Right ventricle myocardium superior (tissue), 1 donor: ENCODE data around the gene KIF14. TPM values are rescaled to one million over a fixed set of nuclear protein-coding genes. Genes with fewer than 3 reads are reported as not detected.
"Not testable (repeated sequence)": the region's sequence is repeated elsewhere in the genome, so short reads cannot be mapped to it uniquely, and the experiment has no call there.

Experiments used
- ATAC-seq: fragments of 200-7000 bp; cut with Tn5 transposase; one replicate; pipeline ENCODE4 v1.9.1; 2020; ENCODE audit warnings: mild to moderate bottlenecking; ENCODE audit not compliant: poor library complexity
- DNase-seq: peaks from one replicate; pipeline ENCODE4 v3.0.0-alpha.2; 2020
- intact Hi-C: fragments of 100-400 bp; cut with DNase I; formaldehyde crosslinking; loops from one replicate; pipeline ENCODE4 v1.11.2; 2022
- total RNA-seq: library from RNA; stranded (reverse); fragmentation: NEBNext Ultra II Directional; extraction: Animal tissue kit (Norgen Biotek cat#: 25700); gene quantifications from one replicate; pipeline ENCODE4 v1.2.1, GENCODE V29; 2021
- donor health status: DM: no; HTN: yes; CAD: no; lungs with severe emphysema.

Gene KIF14
- total RNA-seq, 1 donor from 2014 or later, result 0.19 TPM

DNA sequence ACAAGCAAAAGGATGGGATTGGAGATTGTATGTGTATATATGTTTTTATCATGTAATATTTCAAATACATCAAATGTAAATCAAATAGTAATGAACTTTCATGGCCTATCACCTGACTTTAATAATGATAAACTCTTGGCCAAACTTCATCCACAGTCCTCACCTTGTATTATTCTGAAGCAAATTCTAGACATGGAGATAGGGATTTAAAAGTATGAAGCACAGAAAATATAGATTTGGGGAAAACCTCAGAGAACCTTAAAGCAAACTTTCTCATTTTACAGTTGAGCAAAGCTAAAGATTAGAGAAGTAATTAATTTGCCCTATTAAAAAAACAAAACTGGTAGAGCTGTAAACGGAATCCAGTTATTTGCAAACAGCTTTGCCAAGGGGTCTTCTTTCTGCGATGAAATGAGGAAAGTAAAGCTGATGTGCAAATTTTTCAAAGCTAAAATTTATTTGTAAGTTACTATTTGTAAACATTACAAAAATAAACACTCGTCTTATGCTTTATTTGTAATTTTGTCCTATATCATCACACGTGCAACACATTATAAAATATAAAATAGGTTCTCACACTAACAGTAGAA is 19.9 kb upstream of the KIF14 start:
- DNase-seq (no peak), ATAC-seq (no peak)
- intact Hi-C loops, result no loop called here

DNA sequence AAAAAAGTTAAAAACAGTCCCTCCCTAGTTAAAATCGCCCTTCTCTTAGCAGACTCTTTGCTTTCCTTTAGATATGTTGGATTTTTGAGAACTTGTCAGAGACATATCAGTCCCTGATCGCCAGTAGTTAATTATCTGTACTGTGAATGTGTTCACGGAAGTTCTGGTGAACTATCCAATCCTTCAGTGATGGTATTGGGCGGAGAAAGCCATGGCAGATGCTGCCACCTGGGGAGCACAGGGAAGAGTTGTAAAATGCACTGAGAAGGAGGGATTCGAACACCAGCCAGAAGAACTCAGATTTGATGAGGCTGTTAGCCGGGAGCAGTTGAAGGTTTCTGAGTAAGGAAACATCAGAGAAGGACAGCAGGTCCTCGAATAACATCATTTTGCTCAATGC is 17.5 kb upstream of the KIF14 start:
- intact Hi-C loops, result no loop called here
- DNase-seq, result no peak
- no peak for ATAC-seq

DNA sequence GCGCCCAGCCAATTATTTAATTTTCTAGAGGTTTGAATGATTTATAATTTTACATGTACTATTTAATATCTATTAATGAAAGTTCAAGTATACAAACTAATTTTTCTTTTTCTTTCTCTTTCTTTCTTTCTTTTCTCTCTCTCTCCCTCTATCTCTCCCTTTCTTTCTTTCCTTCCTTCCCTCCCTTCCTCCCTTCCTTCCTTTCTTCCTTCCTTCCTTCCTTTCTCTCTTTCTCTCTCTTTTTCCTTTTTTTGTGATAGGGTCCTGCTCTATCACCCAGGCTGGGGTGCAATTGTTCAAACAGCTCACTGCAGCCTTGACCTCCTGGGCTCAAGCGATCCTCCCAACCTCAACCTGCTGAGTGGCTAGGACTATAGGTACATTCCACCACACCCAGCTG is 16.1 kb upstream of the KIF14 start:
- intact Hi-C loops, result no loop called here
- DNase-seq, result no peak
- no peak for ATAC-seq

DNA sequence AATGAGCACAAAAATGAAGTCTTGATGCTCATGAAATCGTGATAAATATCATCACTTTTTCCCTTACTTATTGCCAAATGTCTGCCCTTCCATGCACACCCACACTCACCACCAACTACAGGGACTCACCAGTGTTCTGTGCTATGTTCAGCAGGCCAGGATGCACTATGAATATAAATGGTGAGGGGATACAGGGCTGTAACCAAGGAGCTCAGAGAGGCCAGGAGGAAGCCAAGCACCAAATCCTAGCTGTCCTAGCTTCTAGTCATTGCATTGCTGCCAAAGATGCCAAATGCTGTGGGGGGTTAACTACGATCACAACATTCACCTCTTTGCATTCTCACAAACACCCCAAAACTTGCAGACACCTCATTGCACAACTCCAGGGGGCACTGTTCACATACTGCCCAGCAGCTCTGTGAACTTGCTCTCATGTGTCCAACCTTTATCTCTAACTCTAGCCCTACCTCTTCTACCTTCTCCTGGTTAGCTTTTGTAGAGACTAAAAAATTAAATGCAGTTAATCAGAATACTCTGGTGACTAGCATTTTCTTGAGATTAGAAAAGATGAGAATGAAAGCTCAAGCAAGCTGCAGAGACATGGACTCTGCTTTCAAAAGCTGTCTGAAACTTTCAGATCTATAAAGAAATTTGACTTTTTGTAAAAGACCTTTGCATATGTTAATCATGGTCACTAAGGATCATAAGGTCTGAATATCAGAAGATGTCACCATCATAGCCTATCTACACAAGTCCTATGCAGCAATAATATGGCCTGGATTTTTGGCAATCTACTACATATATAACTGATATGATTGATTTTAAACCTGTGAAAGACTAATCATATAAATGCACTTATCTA is 13.9 kb upstream of the KIF14 start:
- no peak for DNase-seq
- ATAC-seq, result no peak
- intact Hi-C loops, result no loop called here

DNA sequence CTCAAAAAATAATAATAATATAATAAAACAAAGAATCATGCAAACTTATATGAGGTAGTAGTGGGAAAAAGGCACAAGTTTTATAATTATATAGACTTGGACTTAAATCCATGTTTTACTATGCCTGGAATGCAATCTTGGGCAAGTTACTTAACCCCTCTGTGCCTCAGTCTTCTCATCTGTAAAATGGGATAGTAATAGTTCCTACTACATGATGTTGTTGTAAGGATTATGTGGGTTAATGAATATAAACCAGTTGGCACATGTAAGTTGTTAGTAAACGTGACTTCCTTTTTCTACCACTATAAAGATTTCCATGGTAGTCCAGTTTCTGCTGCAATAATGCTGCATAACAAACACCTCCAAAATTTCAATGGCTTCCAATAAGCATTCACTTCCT is 10.8 kb upstream of the KIF14 start:
- ATAC-seq (no peak), DNase-seq (no peak)
- intact Hi-C loops, result no loop called here

DNA sequence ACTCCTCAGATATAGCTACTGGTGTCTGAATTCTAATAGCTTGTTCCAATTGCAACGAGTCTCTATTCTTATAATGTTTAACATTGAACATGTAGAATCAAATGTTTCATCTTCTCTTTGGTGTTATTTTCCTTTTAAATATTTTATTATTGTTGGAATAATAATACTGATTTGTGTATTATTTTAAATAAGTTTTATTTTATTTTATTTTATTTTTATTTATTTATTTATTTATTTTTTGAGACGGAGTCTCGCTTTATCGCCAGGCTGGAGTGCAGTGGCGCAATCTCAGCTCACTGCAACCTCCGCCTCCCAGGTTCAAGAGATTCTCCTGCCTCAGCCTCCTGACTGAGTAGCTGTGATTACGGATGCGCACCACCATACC is 10.0 kb upstream of the KIF14 start:
- intact Hi-C loops, ATAC-seq, DNase-seq: not testable (repeated sequence)

DNA sequence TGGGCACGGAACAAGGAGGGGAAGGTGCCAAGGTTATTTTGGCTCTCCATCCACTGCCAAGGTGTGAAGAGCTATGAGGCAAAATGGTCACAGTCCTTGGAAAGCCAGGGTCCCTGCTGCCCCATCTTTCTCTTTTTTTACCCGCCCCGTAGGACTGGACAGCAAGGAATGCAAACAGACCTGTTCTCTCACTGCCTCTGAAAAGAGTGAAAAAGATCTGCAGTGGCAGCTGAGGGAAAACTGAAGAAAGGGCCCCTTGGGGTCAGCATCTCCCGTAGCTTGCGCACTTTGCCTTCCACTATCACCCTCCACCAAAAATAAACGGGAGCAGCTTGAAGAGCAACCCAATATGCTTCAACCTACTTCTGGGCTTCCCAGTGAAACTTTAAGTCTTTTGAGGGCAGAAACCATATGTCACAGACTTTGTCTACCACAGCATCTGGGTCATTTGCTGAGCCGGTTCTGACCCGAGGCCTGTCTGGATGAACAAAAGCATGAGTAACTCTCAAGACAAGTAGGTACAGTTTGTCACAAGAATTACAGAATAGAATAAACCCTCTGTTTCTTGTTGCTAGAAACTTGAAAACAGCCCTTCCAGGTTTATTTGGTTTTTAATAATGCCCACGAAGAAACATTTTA is 9.4 kb upstream of the KIF14 start:
- DNase-seq, result no peak
- ATAC-seq, result no peak
- intact Hi-C loops, result loop anchor here (10.0 kb wide), 1 partner anchor 205 kb away; no protein-coding TSS in a partner anchor

DNA sequence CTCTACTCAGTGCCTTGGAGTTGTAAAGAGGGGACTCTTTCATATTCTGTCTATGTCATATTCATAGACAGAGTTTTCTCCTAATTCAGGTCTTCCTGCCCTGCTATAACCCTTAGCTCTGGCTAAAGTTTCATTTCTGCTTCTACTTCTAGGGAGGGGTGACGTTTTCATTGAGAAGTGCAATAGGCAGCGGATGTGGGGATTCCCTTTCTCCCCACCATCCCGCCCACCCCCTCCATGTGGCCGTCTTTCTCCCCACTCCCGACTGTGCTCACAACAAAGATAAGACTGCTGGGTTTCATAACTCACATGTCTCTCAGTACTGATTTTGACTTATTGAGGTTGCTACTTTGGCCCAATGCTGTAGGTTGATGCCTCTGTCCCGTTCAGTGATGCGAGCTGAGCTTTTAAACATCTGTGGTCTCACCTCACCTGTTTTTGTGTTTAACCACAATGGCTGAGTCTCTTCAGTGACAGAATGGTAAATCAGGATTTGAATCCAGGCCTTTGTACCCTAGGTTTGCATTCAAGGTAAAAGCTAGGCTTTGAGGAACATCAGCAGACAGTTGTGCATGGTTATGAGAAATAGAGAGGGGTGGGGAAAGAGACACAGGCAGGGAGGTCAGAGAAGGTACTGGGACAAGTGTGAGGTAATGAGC is 7.8 kb upstream of the KIF14 start:
- intact Hi-C loops, result loop anchor here (10.0 kb wide), 1 partner anchor 206 kb away; no protein-coding TSS in a partner anchor
- ATAC-seq, result no peak
- DNase-seq, result no peak

DNA sequence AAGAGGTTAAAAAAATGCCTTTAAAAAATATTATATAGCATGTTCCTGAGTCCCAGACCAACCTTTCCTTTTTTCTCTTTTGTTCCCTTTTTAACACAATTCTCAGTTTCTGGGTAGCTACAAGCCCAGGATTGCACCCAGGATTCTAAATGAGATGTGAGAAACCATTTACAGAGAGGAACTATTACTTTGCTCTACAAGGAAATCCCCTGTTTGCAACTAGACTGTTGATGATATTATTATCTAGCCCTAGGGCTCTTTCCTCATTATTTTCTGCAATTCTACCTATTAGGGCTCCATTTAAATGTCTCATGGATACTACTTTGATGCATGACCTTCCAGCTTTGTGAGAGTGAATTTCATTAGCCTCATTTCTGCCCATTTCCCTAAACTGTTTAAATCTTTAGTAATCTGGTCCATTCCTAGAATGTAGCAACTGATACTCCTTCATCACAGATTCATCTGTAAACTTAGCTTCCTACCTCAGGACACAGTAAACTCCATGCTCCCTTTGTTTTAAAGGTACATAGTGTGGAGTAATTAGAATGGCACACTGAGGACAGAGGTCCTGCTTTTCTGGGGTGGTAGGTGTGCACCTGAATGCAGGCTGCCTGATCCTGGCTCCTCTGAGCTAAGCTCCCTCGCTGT is 7.1 kb upstream of the KIF14 start:
- no peak for DNase-seq
- no peak for ATAC-seq
- intact Hi-C loops, result loop anchor here (10.0 kb wide), 1 partner anchor 207 kb away; no protein-coding TSS in a partner anchor

DNA sequence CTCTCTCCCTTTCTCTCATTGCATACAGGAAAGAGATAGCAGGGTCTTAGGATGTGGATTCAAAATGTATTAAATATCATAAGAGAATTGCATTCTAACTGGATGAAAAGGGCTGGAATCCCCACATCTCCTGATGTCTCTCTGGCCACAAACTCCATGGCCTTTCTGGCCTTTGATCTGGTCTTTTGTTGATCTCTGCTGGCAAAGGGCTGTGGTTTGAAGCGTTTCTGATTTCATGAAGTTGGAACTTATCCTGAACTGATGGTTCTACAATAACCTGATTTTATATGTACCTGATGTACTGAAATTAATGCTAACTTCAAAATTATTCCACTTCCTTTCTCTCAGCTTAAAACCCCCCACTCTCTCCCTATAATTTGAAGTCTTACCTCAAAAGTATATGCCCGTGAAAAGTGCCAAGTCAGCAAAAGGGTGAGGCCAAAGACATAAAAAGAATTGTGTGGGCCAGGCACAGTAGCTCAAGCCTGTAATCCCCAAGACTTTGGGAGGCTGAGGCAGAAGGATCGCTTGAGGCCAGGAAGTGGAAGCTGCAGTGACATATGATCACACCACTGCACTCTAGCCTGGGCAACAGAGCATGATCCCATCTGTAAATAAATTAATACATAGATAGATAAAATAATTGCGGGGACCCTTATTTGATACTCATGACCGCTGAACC is 6.4 kb upstream of the KIF14 start:
- intact Hi-C loops, result loop anchor here (10.0 kb wide), 1 partner anchor 208 kb away; no protein-coding TSS in a partner anchor

DNA sequence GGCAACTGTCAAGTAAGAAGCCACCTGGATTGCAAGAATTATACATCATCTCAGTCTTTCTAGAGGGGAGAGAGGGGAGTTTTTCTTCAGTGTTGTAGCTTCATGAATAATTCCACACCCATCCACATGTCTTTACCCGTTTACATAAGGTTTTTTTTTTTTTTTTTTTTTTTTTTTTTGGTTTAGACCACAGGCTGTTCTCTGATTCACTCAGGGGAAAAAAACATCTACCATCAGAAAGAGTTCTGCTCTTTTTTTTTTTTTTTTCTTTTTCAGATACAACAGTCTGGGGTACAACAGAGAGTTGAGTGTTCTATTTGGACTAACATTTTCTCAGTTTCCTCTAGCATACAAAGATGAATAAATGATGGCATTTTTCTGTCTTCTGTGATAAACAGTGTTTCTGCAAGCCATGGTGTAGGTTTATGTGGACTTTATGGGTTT is 4.9 kb upstream of the KIF14 start:
- DNase-seq (no peak), ATAC-seq (no peak)
- intact Hi-C loops, result loop anchor here (10.0 kb wide), 1 partner anchor 209 kb away; no protein-coding TSS in a partner anchor

More for the DNA sequence above, 6.4 kb upstream of the KIF14 start:
- ATAC-seq (no peak), DNase-seq (no peak)

DNA sequence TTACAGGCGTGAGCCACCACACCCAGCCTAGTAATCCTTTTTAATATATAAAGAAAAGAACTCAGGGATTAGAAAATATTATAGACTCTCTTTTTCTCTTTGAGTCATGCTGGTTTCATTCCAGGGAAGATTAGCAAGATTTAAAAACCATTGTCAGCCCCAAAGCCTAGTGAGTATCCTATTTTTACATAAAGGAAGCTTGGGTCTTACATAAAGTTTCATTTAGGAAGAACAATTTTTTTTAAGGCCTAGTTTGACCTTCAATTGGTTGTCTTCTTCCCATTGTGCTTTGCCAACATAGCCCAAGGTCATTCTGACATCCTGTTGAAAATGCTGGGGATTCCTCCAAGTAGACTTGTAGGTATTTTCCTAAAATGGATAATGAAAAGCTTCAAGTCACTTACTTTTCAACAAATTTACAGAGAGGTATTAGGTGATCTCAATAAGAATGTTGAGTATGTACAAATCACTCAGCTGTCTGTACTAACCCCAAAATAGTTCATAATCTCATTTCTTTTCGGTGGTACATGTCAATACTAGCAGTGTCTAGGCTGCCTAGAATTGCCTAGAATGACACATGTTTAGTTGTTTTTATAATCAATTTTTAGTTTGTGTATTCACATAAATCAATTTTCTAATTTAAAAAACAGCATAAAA is 4.3 kb upstream of the KIF14 start:
- ATAC-seq, result no peak
- no peak for DNase-seq

DNA sequence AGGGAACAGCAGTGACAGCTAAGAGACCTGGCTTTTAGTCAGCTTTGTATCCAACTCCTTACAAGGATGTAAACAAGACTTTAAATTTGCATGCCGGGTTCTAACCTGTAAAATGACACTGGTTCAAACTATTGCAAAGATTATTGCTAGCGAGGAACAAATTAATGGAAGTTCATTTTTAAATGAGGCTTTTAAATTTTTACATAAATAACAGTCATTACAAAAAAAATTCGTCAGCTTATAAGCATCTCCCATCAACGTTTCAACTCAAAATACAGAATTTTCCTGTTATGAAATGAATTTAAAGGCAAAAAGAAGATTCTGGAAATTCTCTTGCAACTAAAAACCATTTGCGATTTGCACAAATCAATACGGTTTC is 668 bp downstream of the KIF14 start:
- DNase-seq (no peak), ATAC-seq (no peak)
- intact Hi-C loops, result loop anchor here (5.0 to 10.0 kb wide), 2 partner anchors 182 to 215 kb away; no protein-coding TSS in a partner anchor

More for the DNA sequence above, 4.3 kb upstream of the KIF14 start:
- intact Hi-C loops, result loop anchor here (5.0 to 10.0 kb wide), 2 partner anchors 177 to 210 kb away; no protein-coding TSS in a partner anchor

DNA sequence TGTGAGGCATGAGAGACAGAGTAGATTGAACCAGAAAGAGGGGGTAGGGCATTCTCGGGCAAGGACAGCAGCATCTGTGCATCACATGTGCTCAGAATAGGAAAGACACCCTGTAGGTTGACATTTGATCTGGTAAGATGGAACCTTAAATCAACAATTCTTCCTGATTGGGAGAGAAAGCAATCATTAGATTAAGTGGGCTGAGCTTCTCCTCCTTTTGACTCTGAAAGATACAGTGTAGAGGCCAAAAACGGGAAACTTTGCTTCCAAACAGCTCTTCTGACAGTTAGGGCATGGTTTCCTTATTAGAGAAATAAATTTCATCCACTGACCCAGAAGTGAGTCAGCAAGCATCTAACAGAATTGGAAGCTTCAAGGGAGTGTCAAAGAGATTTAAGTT is 9.7 kb downstream of the KIF14 start:
- intact Hi-C loops, result no loop called here
- DNase-seq (no peak), ATAC-seq (no peak)

DNA sequence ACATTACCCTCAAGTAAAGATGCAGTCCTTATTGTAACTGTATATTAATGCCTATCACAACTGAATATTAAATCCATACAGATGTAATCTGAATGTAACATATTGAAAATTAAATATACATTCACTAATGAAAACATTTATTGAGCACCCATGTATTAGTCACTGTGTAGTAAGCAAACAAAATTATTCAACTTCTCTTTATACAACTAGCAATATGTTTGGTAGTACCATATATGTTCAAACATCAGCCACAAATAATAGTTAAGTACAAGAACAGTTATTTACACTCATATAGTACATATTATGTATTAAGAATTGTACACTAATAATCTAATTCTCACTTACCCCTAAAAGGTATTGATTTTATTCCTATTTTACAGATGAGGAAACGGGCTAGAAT is 17.9 kb downstream of the KIF14 start:
- DNase-seq (no peak), ATAC-seq (no peak)
- intact Hi-C loops, result no loop called here

DNA sequence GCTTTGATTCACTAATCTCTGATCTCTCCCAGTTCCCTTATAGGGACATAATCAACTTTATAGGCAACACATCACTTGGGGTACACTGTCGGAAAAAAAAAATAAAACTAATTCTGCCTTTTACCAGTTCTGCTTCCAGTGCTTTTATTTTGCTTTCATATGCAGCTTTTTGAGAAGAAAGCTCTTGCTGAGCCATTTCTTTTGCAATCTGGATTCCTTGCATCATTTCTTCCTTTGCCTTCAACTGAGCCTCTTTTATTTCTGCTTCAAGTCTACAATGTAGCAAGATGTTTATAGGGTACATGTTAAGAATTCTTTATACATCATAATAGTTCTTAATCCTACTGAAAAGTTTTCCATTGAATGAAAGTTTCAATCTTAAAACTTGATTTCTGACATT is 30.6 kb downstream of the KIF14 start:
- ATAC-seq (no peak), DNase-seq (no peak)
- intact Hi-C loops, result no loop called here

DNA sequence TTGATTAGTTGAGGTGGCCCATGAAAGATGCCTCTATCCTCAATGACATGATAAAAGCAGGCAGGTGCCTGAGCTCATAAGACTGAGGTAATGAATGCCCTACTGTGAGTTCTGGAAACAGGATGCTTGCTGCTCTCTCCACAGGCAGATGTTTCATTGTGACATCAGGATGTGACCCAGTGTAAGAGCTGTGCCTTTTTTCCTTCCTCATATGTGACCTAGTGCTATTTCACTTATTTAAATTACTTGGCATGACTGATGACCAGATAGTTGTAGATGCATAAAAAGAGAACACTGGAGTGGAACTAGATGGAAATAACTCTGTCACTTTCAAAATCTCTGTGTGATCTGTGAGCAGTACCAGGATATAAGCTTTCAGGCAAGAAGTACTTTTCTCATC is 31.9 kb downstream of the KIF14 start:
- ATAC-seq, result peak; percentile 34
- no peak for DNase-seq
- intact Hi-C loops, result no loop called here
